Neural cell (in vitro differentiated cells): Measurements from ENCODE around the gene UVRAG. TPM values are rescaled to one million over a fixed set of nuclear protein-coding genes. Genes with fewer than 3 reads are reported as not detected.
"Not testable (repeated sequence)": the region's sequence is repeated elsewhere in the genome, so short reads cannot be mapped to it uniquely, and the experiment has no call there.

ENCODE experiments used
- H2AFZ ChIP-seq: fragments of 200-600, 300-800 bp; sonication (generic), shearing (Covaris generic); 2 replicates; pipeline ENCODE4 v1.6.0; 2014; ENCODE audit warnings: low read depth, mild to moderate bottlenecking, antibody characterized with exemption, low read length, moderate library complexity
- H3F3A ChIP-seq: fragments of 200-600 bp; shearing (Covaris generic); 2 replicates; pipeline ENCODE4 v1.6.1; 2016; ENCODE audit warnings: mild to moderate bottlenecking, moderate library complexity, mixed read lengths, antibody characterized with exemption, low read length; ENCODE audit not compliant: insufficient read depth, poor library complexity, severe bottlenecking
- H3K27ac ChIP-seq: fragments of 200-600, 300-800 bp; sonication (generic), shearing (Covaris generic); 2 replicates; pipeline ENCODE4 v1.5.1; 2014; ENCODE audit warnings: mild to moderate bottlenecking, low read length, moderate library complexity
- H3K27me3 ChIP-seq: fragments of 300-800, 200-600 bp; sonication (generic), shearing (Covaris generic); 2 replicates; pipeline ENCODE4 v1.6.0; 2014; ENCODE audit warnings: mild to moderate bottlenecking, low read depth, low read length, moderate library complexity; ENCODE audit not compliant: insufficient read depth
- H3K36me3 ChIP-seq: fragments of 300-800, 200-600 bp; sonication (generic), shearing (Covaris generic); 2 replicates; pipeline ENCODE4 v1.5.1; 2014; ENCODE audit warnings: mild to moderate bottlenecking, antibody characterized with exemption, low read length, moderate library complexity; ENCODE audit not compliant: insufficient read depth
- H3K4me2 ChIP-seq: fragments of 300-800, 200-600 bp; sonication (generic), shearing (Covaris generic); 2 replicates; pipeline ENCODE4 v1.6.0; 2014; ENCODE audit warnings: mild to moderate bottlenecking, low read length
- H3K4me3 ChIP-seq: fragments of 300-800, 200-600 bp; sonication (generic), shearing (Covaris generic); 2 replicates; pipeline ENCODE4 v1.5.1; 2014; ENCODE audit warnings: mild to moderate bottlenecking, low read length, moderate library complexity
- H3K79me2 ChIP-seq: fragments of 200-600 bp; shearing (Covaris generic); replicated peaks from 2 replicates; pipeline ENCODE4 v1.6.0; 2014; ENCODE audit warnings: mild to moderate bottlenecking, low read length, moderate library complexity; ENCODE audit not compliant: insufficient read depth
- H3K9ac ChIP-seq: fragments of 300-800, 200-600 bp; sonication (generic), shearing (Covaris generic); 2 replicates; pipeline ENCODE4 v1.6.1; 2016; ENCODE audit warnings: mild to moderate bottlenecking, low read length, mixed read lengths
- H3K9me2 ChIP-seq: fragments of 200-600 bp; shearing (Covaris generic); 2 replicates; pipeline ENCODE4 v1.6.1; 2016; ENCODE audit warnings: mild to moderate bottlenecking, low read length, mixed read lengths; ENCODE audit not compliant: insufficient read depth
- H3K9me3 ChIP-seq: fragments of 200-600, 300-800 bp; sonication (generic), shearing (Covaris generic); 2 replicates; pipeline ENCODE4 v1.6.1; 2016; ENCODE audit warnings: mild to moderate bottlenecking, mixed run types, low read length, moderate library complexity, mixed read lengths
- H4K20me1 ChIP-seq: fragments of 200-600 bp; shearing (Covaris generic); 2 replicates; pipeline ENCODE4 v1.6.1; 2016; ENCODE audit warnings: mild to moderate bottlenecking, mixed run types; ENCODE audit not compliant: insufficient read depth
- CTCF ChIP-seq: fragments of 450-650 bp; IDR thresholded peaks from 2 replicates; pipeline ENCODE4 v1.5.1; 2014; ENCODE audit warnings: antibody characterized with exemption, mild to moderate bottlenecking, moderate library complexity; ENCODE audit not compliant: poor library complexity, severe bottlenecking
- EP300 ChIP-seq: fragments of 450-650 bp; conservative IDR thresholded peaks from 2 replicates; pipeline ENCODE4 v1.6.1; 2014; ENCODE audit warnings: antibody characterized with exemption, mild to moderate bottlenecking, moderate library complexity; ENCODE audit not compliant: poor library complexity, severe bottlenecking
- EZH2 ChIP-seq: fragments of 200-600, 300-800 bp; shearing (Covaris generic), sonication (generic); IDR thresholded peaks from 2 replicates; pipeline ENCODE4 v1.6.1; 2014; ENCODE audit warnings: antibody characterized with exemption, low read length, borderline replicate concordance, mild to moderate bottlenecking; ENCODE audit not compliant: insufficient read depth, poor library complexity, severe bottlenecking
- MXI1 ChIP-seq: fragments of 450-650 bp; conservative IDR thresholded peaks from 2 replicates; pipeline ENCODE4 v1.6.1; 2014; ENCODE audit warnings: antibody characterized with exemption, mild to moderate bottlenecking; ENCODE audit not compliant: poor library complexity, severe bottlenecking
- POLR2AphosphoS5 ChIP-seq: IDR thresholded peaks from 2 replicates; pipeline ENCODE4 v1.6.1; 2012
- RAD21 ChIP-seq: fragments of 450-650 bp; conservative IDR thresholded peaks from 2 replicates; pipeline ENCODE4 v1.6.1; 2014; ENCODE audit warnings: antibody characterized with exemption, mild to moderate bottlenecking, moderate library complexity
- SMC3 ChIP-seq: fragments of 450-650 bp; conservative IDR thresholded peaks from 2 replicates; pipeline ENCODE4 v1.6.1; 2014; ENCODE audit warnings: antibody characterized with exemption, mild to moderate bottlenecking, moderate library complexity; ENCODE audit not compliant: poor library complexity
- TAF1 ChIP-seq: IDR thresholded peaks from 2 replicates; pipeline ENCODE4 v1.6.1; 2012; ENCODE audit warnings: low read depth
- polyA plus RNA-seq: library from polyadenylated mRNA; depleted of rRNA; stranded (reverse); fragments of >200 nt; gene quantifications from 2 replicates; pipeline ENCODE4 v1.2.3, GENCODE V29; 2014
- TF ChIP-seq, protein P1 (sequence below): IDR thresholded peaks from 2 replicates; pipeline ENCODE4 v1.6.1; 2012; ENCODE audit warnings: borderline replicate concordance

UVRAG gene
- polyA plus RNA-seq, 1 donor from 2014 or later = 31.6 TPM

DNA sequence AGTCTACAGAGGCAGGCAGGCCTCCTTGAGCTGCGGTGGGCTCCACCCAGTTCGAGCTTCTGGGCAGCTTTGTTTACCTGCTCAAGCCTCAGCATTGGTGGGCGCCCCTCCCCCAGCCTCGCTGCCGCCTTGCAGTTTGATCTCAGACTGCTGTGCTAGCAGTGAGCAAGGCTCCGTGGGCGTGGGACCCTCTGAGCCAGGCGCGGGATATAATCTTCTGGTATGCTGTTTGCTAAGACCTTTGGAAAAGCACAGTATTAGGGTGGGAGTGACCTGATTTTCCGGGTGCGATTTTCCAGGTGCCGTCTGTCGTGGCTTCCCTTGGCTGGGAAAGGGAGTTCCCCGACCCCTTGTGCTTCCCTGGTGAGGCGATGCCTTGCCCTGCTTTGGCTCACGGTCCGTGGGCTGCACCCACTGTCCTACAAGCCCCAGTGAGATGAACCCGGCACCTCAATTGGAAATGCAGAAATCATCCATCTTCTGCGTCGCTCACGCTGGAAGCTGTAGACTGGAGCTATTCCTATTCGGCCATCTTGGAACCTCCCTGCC lies 164.5 kb downstream of the UVRAG start:
- H3K4me2 ChIP-seq, H3K9me2 ChIP-seq, H3K9me3 ChIP-seq, H3K79me2 ChIP-seq, H3K27ac ChIP-seq, H3K27me3 ChIP-seq, H3K9ac ChIP-seq, H4K20me1 ChIP-seq, H2AFZ ChIP-seq, H3F3A ChIP-seq, H3K36me3 ChIP-seq: not testable (repeated sequence)
- H3K4me3 ChIP-seq = peak overlapping the region; percentile 39

DNA sequence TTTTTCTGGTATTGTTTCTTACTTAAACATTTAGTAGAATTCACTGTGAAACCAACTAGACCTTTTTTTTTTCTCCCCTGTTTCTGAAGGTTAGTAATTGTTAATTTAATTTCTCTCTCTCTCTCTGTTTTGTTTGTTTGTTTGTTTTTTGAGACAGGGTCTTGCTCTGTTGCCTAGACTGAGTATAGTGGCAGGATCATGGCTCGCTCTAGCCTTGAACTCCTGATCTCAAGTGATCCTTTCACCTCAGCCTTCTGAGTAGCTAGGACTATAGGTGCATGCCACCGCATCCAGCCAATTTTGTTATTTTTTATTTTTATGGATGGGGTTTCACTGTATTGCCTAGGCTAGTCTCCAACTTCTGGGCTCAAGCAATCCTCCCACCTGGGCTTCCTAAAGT lies 165.0 kb downstream of the UVRAG start:
- Histone ChIP-seq H3K27ac (no peak overlapping the region), H3K36me3 (no peaks in the 10 kb centered on the region), H3K9me3 (no peaks in the 10 kb centered on the region), H3K27me3 (no peaks in the 10 kb centered on the region), H2AFZ (no peak overlapping the region), H3K9me2 (no peaks in the 10 kb centered on the region), H3K4me2 (no peak overlapping the region), H4K20me1 (no peaks in the 10 kb centered on the region), H3K79me2 (no peaks in the 10 kb centered on the region), H3K9ac (no peak overlapping the region), H3F3A (no peaks in the 10 kb centered on the region), H3K4me3 (peak overlapping the region; percentile 39)
- TF ChIP-seq CTCF (no peak), TAF1 (no peak), POLR2AphosphoS5 (no peak), EP300 (no peak), EZH2 (no peak), SMC3 (no peak), RAD21 (no peak), MXI1 (no peak)
- TF ChIP-seq, protein P1, sequence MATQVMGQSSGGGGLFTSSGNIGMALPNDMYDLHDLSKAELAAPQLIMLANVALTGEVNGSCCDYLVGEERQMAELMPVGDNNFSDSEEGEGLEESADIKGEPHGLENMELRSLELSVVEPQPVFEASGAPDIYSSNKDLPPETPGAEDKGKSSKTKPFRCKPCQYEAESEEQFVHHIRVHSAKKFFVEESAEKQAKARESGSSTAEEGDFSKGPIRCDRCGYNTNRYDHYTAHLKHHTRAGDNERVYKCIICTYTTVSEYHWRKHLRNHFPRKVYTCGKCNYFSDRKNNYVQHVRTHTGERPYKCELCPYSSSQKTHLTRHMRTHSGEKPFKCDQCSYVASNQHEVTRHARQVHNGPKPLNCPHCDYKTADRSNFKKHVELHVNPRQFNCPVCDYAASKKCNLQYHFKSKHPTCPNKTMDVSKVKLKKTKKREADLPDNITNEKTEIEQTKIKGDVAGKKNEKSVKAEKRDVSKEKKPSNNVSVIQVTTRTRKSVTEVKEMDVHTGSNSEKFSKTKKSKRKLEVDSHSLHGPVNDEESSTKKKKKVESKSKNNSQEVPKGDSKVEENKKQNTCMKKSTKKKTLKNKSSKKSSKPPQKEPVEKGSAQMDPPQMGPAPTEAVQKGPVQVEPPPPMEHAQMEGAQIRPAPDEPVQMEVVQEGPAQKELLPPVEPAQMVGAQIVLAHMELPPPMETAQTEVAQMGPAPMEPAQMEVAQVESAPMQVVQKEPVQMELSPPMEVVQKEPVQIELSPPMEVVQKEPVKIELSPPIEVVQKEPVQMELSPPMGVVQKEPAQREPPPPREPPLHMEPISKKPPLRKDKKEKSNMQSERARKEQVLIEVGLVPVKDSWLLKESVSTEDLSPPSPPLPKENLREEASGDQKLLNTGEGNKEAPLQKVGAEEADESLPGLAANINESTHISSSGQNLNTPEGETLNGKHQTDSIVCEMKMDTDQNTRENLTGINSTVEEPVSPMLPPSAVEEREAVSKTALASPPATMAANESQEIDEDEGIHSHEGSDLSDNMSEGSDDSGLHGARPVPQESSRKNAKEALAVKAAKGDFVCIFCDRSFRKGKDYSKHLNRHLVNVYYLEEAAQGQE = no peak

GRCh38 chr11:75981546-75981945 lies 166.5 kb downstream of the UVRAG start:
- Histone ChIP-seq H3K36me3 (no peaks in the 10 kb centered on the region), H2AFZ (no peak overlapping the region), H3K9me2 (no peaks in the 10 kb centered on the region), H3K27ac (no peak overlapping the region), H3K27me3 (no peaks in the 10 kb centered on the region), H4K20me1 (no peaks in the 10 kb centered on the region), H3K9ac (no peak overlapping the region), H3F3A (no peaks in the 10 kb centered on the region), H3K9me3 (no peaks in the 10 kb centered on the region), H3K79me2 (no peaks in the 10 kb centered on the region), H3K4me2 (no peak overlapping the region), H3K4me3 (peak overlapping the region; percentile 37)
- TF ChIP-seq TAF1 (no peak), MXI1 (no peak), CTCF (no peak), EZH2 (no peak), SMC3 (no peak), RAD21 (no peak), EP300 (no peak), POLR2AphosphoS5 (no peak)
- TF ChIP-seq, protein P1 = no peak
